ENCODE results near the gene ATF4. TPM values are rescaled to one million over a fixed set of nuclear protein-coding genes. Genes with fewer than 3 reads are reported as not detected.

The ATF4 gene
- total and polyA plus RNA-seq, 2 of the 13 experiments (the other 11 are each of a cell fraction or from before 2014, with no cell fraction given) = 486 to 1,297 TPM

GRCh38 chr22:39565414-39565944 lies 45.1 kb downstream of the ATF4 start:
- peaks cover 0 to 6% of the 10 kb centered on the region in 2 experiments; a peak in 3 of 5 replicates for H3K27me3 ChIP-seq (ENCODE audit: control insufficient read depth in 1 of 2, insufficient read depth in 2 of 2, low read length in 2 of 2)
- no peak overlapping the region for H3K4me2 ChIP-seq (ENCODE audit: low read depth, low read length)
- no peaks in the 10 kb centered on the region for H3K4me1 ChIP-seq (ENCODE audit: insufficient read depth, low read length)
- H3K4me3 ChIP-seq (replicated peaks in 1 of 3; ENCODE audit: insufficient read depth in 1 of 3, low read depth in 2 of 3, low read length in 3 of 3) = no peak overlapping the region
- in situ Hi-C loops (cut with HindIII; ENCODE audit: extremely low pct_ligation_motif_present, low pct_unique_long_range_greater_than_20kb) = no loop called here
- no peaks in the 10 kb centered on the region for H3K79me2 ChIP-seq (ENCODE audit: insufficient read depth, low read length)
- H3K27ac ChIP-seq (ENCODE audit: extremely low read length, insufficient read depth, low read length) = no peak overlapping the region
- intact Hi-C loops (cut with micrococcal nuclease; ENCODE audit: unreplicated experiment) = no loop called here
- BruUV-seq (replicated peaks) = no TSS peak
- H2AFZ ChIP-seq (ENCODE audit: low read length) = no peak overlapping the region
- no peaks in the 10 kb centered on the region for H3K9me3 ChIP-seq (ENCODE audit: low read length)
- H3K36me3 ChIP-seq (replicated peaks in 1 of 2; ENCODE audit: control insufficient read depth in 1 of 2, insufficient read depth in 2 of 2, low read length in 2 of 2) = no peaks in the 10 kb centered on the region
- no peaks in the 10 kb centered on the region for H4K20me1 ChIP-seq (ENCODE audit: insufficient read depth, low read length)
- TF ChIP-seq ZFP36 (IDR thresholded peaks at IDR 0.05; ENCODE audit: borderline replicate concordance, low read depth, low read length, partially characterized antibody) (no peak), IKZF1 (IDR thresholded peaks at IDR 0.05) (0 out of 2 replicates have a peak, but pooled peaks have one; percentile 23), ZNF350 (CRISPR knock-in tag; IDR thresholded peaks at IDR 0.05; ENCODE audit: borderline replicate concordance, low read depth) (no peak), THYN1 (CRISPR knock-in tag; IDR thresholded peaks at IDR 0.05; ENCODE audit: borderline replicate concordance, low read depth) (no peak), MAFG (CRISPR knock-in tag; IDR thresholded peaks at IDR 0.05) (no peak), FOXA1 (IDR thresholded peaks at IDR 0.05) (0 out of 2 replicates have a peak, but pooled peaks have one; percentile 3), FOXA1 (CRISPR knock-in tag; IDR thresholded peaks at IDR 0.05) (no peak), RAD51 (IDR thresholded peaks at IDR 0.05; ENCODE audit: borderline replicate concordance) (peak; percentile 22; the same call in 1 of the 2 replicates), RBAK (CRISPR knock-in tag; IDR thresholded peaks at IDR 0.05) (no peak), CREB1 (IDR thresholded peaks at IDR 0.05) (peak; percentile 94), CREB1 (CRISPR knock-in tag; IDR thresholded peaks at IDR 0.05) (no peak)
- TF ChIP-seq, protein P1, sequence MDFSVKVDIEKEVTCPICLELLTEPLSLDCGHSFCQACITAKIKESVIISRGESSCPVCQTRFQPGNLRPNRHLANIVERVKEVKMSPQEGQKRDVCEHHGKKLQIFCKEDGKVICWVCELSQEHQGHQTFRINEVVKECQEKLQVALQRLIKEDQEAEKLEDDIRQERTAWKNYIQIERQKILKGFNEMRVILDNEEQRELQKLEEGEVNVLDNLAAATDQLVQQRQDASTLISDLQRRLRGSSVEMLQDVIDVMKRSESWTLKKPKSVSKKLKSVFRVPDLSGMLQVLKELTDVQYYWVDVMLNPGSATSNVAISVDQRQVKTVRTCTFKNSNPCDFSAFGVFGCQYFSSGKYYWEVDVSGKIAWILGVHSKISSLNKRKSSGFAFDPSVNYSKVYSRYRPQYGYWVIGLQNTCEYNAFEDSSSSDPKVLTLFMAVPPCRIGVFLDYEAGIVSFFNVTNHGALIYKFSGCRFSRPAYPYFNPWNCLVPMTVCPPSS (IDR thresholded peaks at IDR 0.05) = peak; percentile 19; the same call in 1 of the 2 replicates
- TF ChIP-seq, protein P2, sequence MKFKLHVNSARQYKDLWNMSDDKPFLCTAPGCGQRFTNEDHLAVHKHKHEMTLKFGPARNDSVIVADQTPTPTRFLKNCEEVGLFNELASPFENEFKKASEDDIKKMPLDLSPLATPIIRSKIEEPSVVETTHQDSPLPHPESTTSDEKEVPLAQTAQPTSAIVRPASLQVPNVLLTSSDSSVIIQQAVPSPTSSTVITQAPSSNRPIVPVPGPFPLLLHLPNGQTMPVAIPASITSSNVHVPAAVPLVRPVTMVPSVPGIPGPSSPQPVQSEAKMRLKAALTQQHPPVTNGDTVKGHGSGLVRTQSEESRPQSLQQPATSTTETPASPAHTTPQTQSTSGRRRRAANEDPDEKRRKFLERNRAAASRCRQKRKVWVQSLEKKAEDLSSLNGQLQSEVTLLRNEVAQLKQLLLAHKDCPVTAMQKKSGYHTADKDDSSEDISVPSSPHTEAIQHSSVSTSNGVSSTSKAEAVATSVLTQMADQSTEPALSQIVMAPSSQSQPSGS (CRISPR knock-in tag; IDR thresholded peaks at IDR 0.05) = no peak
- POLR2A ChIA-PET = no interaction called here
- DNase-seq (ENCODE audit: low spot score) (no peak), ATAC-seq (no peak), FAIRE-seq (no peak)
- CTCF ChIA-PET (ENCODE audit: low intra/inter-chr PET ratio, low total read pairs) = no interaction called here
- H3K9ac ChIP-seq (ENCODE audit: insufficient read depth, low read depth, low read length) = no peak overlapping the region
- 24% methylated on average over 5 of the region's 5 CpGs for WGBS (ENCODE audit: low lambda C conversion rate)

Data from HepG2 (cell line).